Activated CD8-positive, alpha-beta memory T cell treated with anti-CD3 and anti-CD28 coated beads, Interleukin-2, amount 10 ng/mL, durations not matched to agents 7 days and 5 days (primary cell): Measurements from ENCODE around the gene IMPG1. TPM values are rescaled to one million over a fixed set of nuclear protein-coding genes. Genes with fewer than 3 reads are reported as not detected.

Experiments
- ATAC-seq: fragments of 150-1000 bp; cut with Tn5 transposase; one replicate; pipeline ENCODE4 v1.10.0; 2021; ENCODE audit warnings: moderate library complexity
- CTCF ChIA-PET: fragments of 350-600 bp; sonication (Branson Sonifier 250); formaldehyde crosslinking; loops from one replicate; lab custom pipeline; 2021; ENCODE audit warnings: antibody characterized with exemption; lab: Charles Lee
- DNase-seq: peaks from one replicate; pipeline ENCODE4 v3.0.0-alpha.2; 2020
- H3K27ac Mint-ChIP-seq: one replicate; pipeline ENCODE4 v1.8.0; 2021; ENCODE audit warnings: mild to moderate bottlenecking, mixed read lengths
- H3K27me3 Mint-ChIP-seq: one replicate; pipeline ENCODE4 v1.8.0; 2021; ENCODE audit warnings: mixed read lengths
- H3K36me3 Mint-ChIP-seq: one replicate; pipeline ENCODE4 v1.8.0; 2021; ENCODE audit warnings: mild to moderate bottlenecking, mixed read lengths
- H3K4me1 Mint-ChIP-seq: one replicate; pipeline ENCODE4 v1.8.0; 2021; ENCODE audit warnings: mixed read lengths
- H3K4me3 Mint-ChIP-seq: one replicate; pipeline ENCODE4 v1.8.0; 2021; ENCODE audit warnings: mild to moderate bottlenecking, moderate library complexity, mixed read lengths
- H3K9me3 Mint-ChIP-seq: one replicate; pipeline ENCODE4 v1.8.0; 2022; ENCODE audit warnings: low read depth, mixed read lengths
- total RNA-seq, 2 experiments: library from RNA; stranded (reverse); gene quantifications; one replicate each; pipeline ENCODE4 v1.2.3, GENCODE V29; 2021

Gene IMPG1
- total RNA-seq, 2 experiments from 2014 or later: not detected

DNA sequence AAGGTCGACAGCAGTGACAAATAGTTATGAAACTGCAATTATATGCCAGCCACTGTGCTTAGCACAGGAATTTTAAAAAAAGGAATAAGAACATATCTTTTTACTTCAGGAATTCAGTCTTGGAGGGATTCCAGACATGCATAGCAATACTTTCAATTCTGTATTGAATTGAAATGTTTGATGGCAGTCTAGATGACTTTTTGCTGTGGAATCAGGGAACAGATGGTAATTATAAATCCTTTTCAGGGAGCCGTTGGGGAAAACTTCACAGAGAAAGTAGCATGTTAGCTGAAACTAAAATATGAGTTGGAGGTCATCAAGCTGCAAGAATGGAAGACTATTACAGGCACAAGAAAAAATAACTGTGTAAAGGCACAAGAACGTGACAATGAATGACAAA is 74.8 kb downstream of the IMPG1 start:
- Mint-ChIP-seq H3K27me3 (no peaks in the 10 kb centered on the region), H3K9me3 (no peaks in the 10 kb centered on the region), H3K36me3 (no peaks in the 10 kb centered on the region), H3K4me3 (no peak overlapping the region), H3K27ac (no peak overlapping the region), H3K4me1 (no peaks in the 10 kb centered on the region)
- ATAC-seq: no peak
- DNase-seq: no peak
- CTCF ChIA-PET: no interaction called here

DNA sequence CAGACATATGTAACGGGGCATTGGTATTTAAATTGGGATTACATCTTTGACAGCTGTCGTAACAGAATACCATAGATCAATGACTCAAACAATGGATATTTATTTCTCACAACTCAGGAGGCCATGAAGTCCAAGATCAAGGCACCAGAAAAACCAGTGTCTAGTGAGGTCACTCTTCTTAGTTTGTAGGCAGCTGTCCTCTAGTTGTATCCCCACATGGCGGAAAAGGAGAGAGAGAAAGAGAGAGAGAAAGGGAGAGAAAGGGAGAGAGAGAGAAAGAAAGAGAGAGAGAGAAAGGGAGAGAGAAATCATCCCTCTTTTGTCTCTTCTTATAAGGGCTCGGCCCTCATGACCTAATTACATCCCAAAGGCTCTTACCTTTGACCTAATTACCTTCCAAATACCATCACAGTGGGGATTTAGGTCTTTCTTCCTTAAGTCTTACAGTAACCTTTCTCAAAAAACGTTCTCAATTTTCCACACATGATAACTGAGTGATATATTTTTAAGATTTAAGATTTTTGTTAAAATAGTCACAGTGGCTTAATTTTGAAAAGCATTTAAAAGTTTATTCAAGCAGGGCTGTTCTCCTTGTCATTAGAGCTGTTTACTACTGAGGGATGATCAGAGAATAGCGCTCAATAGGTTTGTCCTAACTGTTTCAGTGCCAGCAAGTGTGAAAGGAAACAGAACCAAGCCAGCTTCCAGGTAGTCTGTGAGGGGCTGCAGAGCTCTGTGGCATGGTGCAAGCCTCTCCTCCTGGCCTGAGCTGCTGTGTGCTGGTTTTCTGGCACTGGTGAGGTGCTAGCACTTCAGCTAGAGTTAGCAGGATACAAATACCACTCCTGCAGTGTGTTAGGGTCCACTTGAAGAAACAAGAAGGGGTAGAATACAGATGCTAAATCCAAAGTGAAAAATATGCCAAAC is 79.0 kb downstream of the IMPG1 start:
- no peak overlapping the region for H3K27ac Mint-ChIP-seq
- ATAC-seq (no peak), DNase-seq (no peak)
- no peaks in the 10 kb centered on the region for H3K27me3 Mint-ChIP-seq
- no peaks in the 10 kb centered on the region for H3K36me3 Mint-ChIP-seq
- no peak overlapping the region for H3K4me3 Mint-ChIP-seq
- no peaks in the 10 kb centered on the region for H3K4me1 Mint-ChIP-seq
- no peaks in the 10 kb centered on the region for H3K9me3 Mint-ChIP-seq
- CTCF ChIA-PET: no interaction called here

DNA sequence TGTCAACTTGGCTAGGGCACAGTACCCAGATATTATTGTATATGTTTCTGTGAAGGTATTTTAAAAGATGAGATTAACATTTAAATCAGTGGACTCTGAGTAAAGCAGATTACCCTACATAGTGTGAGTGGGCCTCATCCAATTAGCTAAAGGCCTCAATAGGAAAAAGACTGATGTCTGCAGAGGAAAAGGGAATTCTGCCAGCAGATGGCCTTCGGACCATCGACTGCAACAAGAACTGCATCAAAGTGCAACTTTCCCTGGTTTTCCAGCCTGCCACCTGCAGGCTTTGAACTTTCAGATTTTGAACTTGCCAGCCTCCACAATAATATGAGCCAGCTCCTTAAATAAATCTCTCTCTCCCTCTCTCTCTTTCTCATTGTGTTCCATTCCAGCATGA is 80.5 kb downstream of the IMPG1 start:
- CTCF ChIA-PET: no interaction called here

GRCh38 chr6:75986935-75987334 is 85.5 kb downstream of the IMPG1 start:
- no peaks in the 10 kb centered on the region for H3K36me3 Mint-ChIP-seq
- H3K4me1 Mint-ChIP-seq: no peaks in the 10 kb centered on the region
- ATAC-seq: no peak
- H3K4me3 Mint-ChIP-seq: no peak overlapping the region
- H3K27ac Mint-ChIP-seq: no peak overlapping the region
- H3K27me3 Mint-ChIP-seq: peaks cover 2% of the 10 kb centered on the region
- CTCF ChIA-PET: no interaction called here
- H3K9me3 Mint-ChIP-seq: no peaks in the 10 kb centered on the region
- no peak for DNase-seq

More for the DNA sequence above, 80.5 kb downstream of the IMPG1 start:
- ATAC-seq (no peak), DNase-seq (no peak)
- Mint-ChIP-seq H3K27ac (no peak overlapping the region), H3K9me3 (no peaks in the 10 kb centered on the region), H3K36me3 (no peaks in the 10 kb centered on the region), H3K4me1 (no peaks in the 10 kb centered on the region), H3K4me3 (no peak overlapping the region), H3K27me3 (no peaks in the 10 kb centered on the region)

- CTCF ChIA-PET: no interaction called here
- H3K27ac Mint-ChIP-seq: no peak overlapping the region
- ATAC-seq: no peak
- no peaks in the 10 kb centered on the region for H3K36me3 Mint-ChIP-seq
- H3K9me3 Mint-ChIP-seq: no peaks in the 10 kb centered on the region
- no peaks in the 10 kb centered on the region for H3K27me3 Mint-ChIP-seq
- DNase-seq: no peak
- no peak overlapping the region for H3K4me3 Mint-ChIP-seq
- no peaks in the 10 kb centered on the region for H3K4me1 Mint-ChIP-seq
Observed at GRCh38 chr6:75975904-75976303, 96.6 kb downstream of the IMPG1 start.

DNA sequence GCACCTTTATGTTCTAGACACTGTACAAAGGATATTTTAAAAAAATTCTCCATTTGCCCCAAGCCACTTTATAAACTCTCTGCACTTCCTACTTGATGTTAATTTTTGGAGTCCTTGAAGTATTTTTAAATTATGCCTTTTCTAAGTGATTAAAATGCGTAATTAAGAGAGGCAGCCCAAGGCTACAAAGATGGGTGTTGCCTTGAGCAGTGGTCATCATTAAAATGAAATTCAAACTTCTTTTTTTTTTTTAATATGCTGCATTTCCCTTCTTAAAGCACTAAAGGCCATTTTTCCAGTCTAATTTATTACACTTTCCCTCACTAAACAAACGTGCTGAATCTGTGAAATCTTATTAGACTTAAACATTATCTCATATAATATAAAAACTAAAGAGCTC is 102.4 kb downstream of the IMPG1 start:
- Mint-ChIP-seq H3K4me1 (no peaks in the 10 kb centered on the region), H3K36me3 (no peaks in the 10 kb centered on the region), H3K27me3 (no peaks in the 10 kb centered on the region), H3K9me3 (no peaks in the 10 kb centered on the region), H3K27ac (no peak overlapping the region), H3K4me3 (no peak overlapping the region)
- DNase-seq: no peak
- CTCF ChIA-PET: no interaction called here
- no peak for ATAC-seq

- Mint-ChIP-seq H3K4me1 (no peaks in the 10 kb centered on the region), H3K27me3 (no peaks in the 10 kb centered on the region), H3K36me3 (no peaks in the 10 kb centered on the region), H3K27ac (no peak overlapping the region), H3K4me3 (no peak overlapping the region), H3K9me3 (no peaks in the 10 kb centered on the region)
- CTCF ChIA-PET: no interaction called here
- no peak for DNase-seq
- no peak for ATAC-seq
Observed at GRCh38 chr6:75968143-75968542, 104.3 kb downstream of the IMPG1 start.

- CTCF ChIA-PET: no interaction called here
- H3K27me3 Mint-ChIP-seq: no peaks in the 10 kb centered on the region
Observed at GRCh38 chr6:75963569-75963968, 108.9 kb downstream of the IMPG1 start.

DNA sequence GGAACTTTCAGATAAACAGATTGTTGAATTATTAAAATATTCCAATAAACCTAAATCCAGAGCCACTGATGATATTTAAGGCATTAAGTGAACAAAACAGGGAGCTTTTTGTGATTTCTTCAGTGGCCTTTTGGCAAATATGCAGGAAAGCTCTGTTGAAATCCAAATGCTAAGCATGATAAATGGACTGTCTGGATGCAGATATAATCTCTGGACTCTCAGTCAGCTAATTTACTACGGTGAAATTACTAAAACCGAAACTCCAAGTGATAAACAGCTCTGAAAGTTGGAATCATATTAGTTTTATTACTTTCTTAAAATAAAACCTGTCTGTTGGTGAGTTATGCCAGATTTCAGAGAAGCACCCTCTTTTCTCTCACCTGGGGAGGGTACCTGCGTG is 120.3 kb downstream of the IMPG1 start:
- H3K4me1 Mint-ChIP-seq: no peaks in the 10 kb centered on the region
- CTCF ChIA-PET: no interaction called here
- no peak overlapping the region for H3K4me3 Mint-ChIP-seq
- H3K9me3 Mint-ChIP-seq: no peaks in the 10 kb centered on the region
- DNase-seq (no peak), ATAC-seq (no peak)
- peaks cover 3% of the 10 kb centered on the region for H3K27me3 Mint-ChIP-seq
- H3K36me3 Mint-ChIP-seq: no peaks in the 10 kb centered on the region
- no peak overlapping the region for H3K27ac Mint-ChIP-seq

More at GRCh38 chr6:75963569-75963968, 108.9 kb downstream of the IMPG1 start:
- DNase-seq (no peak), ATAC-seq (no peak)
- Mint-ChIP-seq H3K27ac (no peak overlapping the region), H3K36me3 (no peaks in the 10 kb centered on the region), H3K4me3 (no peak overlapping the region), H3K9me3 (no peaks in the 10 kb centered on the region), H3K4me1 (no peaks in the 10 kb centered on the region)

DNA sequence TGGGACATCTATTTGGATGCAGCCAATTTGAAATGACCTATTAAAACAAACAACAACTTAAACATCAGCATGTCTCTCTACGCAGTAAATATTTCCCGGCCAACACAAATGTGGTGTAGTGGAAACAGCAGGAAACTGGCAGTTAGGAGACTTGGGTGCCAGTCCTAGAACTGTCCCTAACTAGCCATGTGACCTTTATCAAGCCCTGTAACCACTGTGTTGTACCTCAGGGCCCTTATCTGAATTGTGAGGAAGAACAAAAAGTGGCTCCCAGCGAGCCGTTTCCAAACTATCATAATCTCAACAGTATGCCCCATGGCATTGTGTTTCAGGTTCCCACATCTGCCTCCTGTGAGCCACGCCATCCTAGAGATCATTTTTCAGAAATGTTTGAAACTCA is 124.5 kb downstream of the IMPG1 start:
- Mint-ChIP-seq H3K36me3 (no peaks in the 10 kb centered on the region), H3K27ac (no peak overlapping the region), H3K4me1 (no peaks in the 10 kb centered on the region), H3K4me3 (no peak overlapping the region), H3K27me3 (peaks cover 11% of the 10 kb centered on the region), H3K9me3 (no peaks in the 10 kb centered on the region)
- ATAC-seq (no peak), DNase-seq (no peak)
- CTCF ChIA-PET: no interaction called here

DNA sequence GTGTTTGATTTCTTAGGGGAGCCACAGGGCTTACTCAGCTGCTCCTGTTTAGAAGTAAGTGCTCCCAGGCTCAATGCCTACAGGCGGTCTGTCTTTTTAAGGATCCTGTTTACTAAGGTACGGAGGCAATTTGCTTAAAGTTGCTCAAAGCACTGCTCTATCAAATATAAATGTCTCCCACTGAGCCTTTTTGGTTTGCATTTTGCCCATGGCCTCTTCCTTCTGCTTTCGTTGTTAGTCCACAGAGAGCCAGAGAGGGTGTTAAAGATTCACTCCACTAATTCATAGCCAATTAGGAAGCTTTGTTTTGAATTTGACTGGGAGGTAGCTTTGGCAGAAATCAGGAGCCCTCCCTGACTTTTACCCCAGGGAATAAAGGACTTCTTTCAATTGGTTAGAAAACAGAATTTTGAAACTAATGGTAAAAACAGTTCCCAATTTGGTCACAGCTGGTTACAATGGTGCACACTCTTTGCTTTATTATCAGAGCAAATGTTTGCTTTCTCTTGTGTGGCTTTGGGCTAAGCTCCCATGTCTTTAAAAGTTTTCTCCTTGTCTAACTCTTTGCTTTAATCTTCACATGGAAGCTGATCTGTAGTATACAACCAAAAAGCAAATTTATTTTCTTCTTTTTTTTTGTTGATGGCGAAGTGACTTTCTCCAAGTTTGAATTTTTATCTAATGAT is 126.2 kb downstream of the IMPG1 start:
- Mint-ChIP-seq H3K4me1 (no peaks in the 10 kb centered on the region), H3K9me3 (no peaks in the 10 kb centered on the region), H3K27ac (no peak overlapping the region), H3K27me3 (peaks cover 11% of the 10 kb centered on the region), H3K36me3 (no peaks in the 10 kb centered on the region), H3K4me3 (no peak overlapping the region)
- CTCF ChIA-PET: interaction anchor here (0.8 kb wide), 1 partner anchor 11 kb away, joined by 3 read pairs; no protein-coding TSS in a partner anchor
- no peak for ATAC-seq
- DNase-seq: no peak

GRCh38 chr6:75943381-75943780 is 129.1 kb downstream of the IMPG1 start:
- Mint-ChIP-seq H3K36me3 (no peaks in the 10 kb centered on the region), H3K4me3 (no peak overlapping the region), H3K27ac (no peak overlapping the region), H3K4me1 (no peaks in the 10 kb centered on the region), H3K27me3 (peaks cover 12% of the 10 kb centered on the region), H3K9me3 (no peaks in the 10 kb centered on the region)
- CTCF ChIA-PET: no interaction called here
- DNase-seq: no peak
- ATAC-seq: no peak

GRCh38 chr6:75941509-75941908 is 131.0 kb downstream of the IMPG1 start:
- ATAC-seq: no peak
- no peak overlapping the region for H3K27ac Mint-ChIP-seq

GRCh38 chr6:75940564-75940963 is 131.9 kb downstream of the IMPG1 start:
- CTCF ChIA-PET: no interaction called here
- Mint-ChIP-seq H3K27ac (no peak overlapping the region), H3K4me3 (no peak overlapping the region), H3K4me1 (no peaks in the 10 kb centered on the region), H3K9me3 (no peaks in the 10 kb centered on the region), H3K36me3 (no peaks in the 10 kb centered on the region), H3K27me3 (peaks cover 22% of the 10 kb centered on the region)
- no peak for DNase-seq
- ATAC-seq: no peak

More at GRCh38 chr6:75941509-75941908, 131.0 kb downstream of the IMPG1 start:
- CTCF ChIA-PET: no interaction called here
- no peak overlapping the region for H3K4me3 Mint-ChIP-seq
- H3K36me3 Mint-ChIP-seq: no peaks in the 10 kb centered on the region
- no peaks in the 10 kb centered on the region for H3K9me3 Mint-ChIP-seq
- no peak for DNase-seq
- peaks cover 18% of the 10 kb centered on the region for H3K27me3 Mint-ChIP-seq
- H3K4me1 Mint-ChIP-seq: no peaks in the 10 kb centered on the region
